Muscle of leg (tissue), 9 donors: ENCODE measurements around the gene CEP350. TPM values are rescaled to one million over a fixed set of nuclear protein-coding genes. Genes with fewer than 3 reads are reported as not detected.

ENCODE experiments used
- polyA plus RNA-seq, 8 donors: library from polyadenylated mRNA; unstranded; fragments of 120-200 nt; gene quantifications; one replicate each; pipeline versions ENCODE4 v1.2.1 to v1.2.3, GENCODE V29; 2013; ENCODE audit warnings: inconsistent platforms in 1 of 8, low replicate concordance in 1 of 8; ENCODE audit not compliant: insufficient read length in 8 of 8, insufficient read depth in 1 of 8
- total RNA-seq: library from RNA; stranded (reverse); fragments of 120-200 nt; gene quantifications from one replicate; pipeline ENCODE4 v1.2.4, GENCODE V29; 2013

Gene CEP350
- total and polyA plus RNA-seq, 9 donors = 15.8 to 59.3 (median 28.4) TPM

Other genes with a start within 250 kb of the CEP350 start
- gene FAM163A, start 211.5 kb upstream of the CEP350 start, total RNA-seq = 0.31 TPM
- gene FAM163A, start 211.5 kb upstream of the CEP350 start, polyA plus RNA-seq = under 1 TPM; 0.27 to 1.00 (median 0.75) TPM
- gene TOR1AIP2, start 77.0 kb upstream of the CEP350 start, total RNA-seq = 50.8 TPM
- 10 to 100 TPM; 22.8 to 35.0 (median 27.9) TPM for gene TOR1AIP2, start 77.0 kb upstream of the CEP350 start, polyA plus RNA-seq
- gene TOR1AIP1, start 72.5 kb upstream of the CEP350 start, total RNA-seq = 45.9 TPM
- gene TOR1AIP1, start 72.5 kb upstream of the CEP350 start, polyA plus RNA-seq = 10 to 100 TPM; 34.9 to 57.4 (median 47.5) TPM
- gene QSOX1, start 200.1 kb downstream of the CEP350 start, total RNA-seq = 16.0 TPM
- 10 to 100 TPM; 21.2 to 43.5 (median 34.8) TPM for gene QSOX1, start 200.1 kb downstream of the CEP350 start, polyA plus RNA-seq